T-helper 2 cell treated with Interferon-gamma antibody and Interleukin-4, amounts not matched to agents 100 ng/mL and 5 ng/mL, for 36 hours (primary cell): ENCODE measurements around the gene SPOCD1. TPM values are rescaled to one million over a fixed set of nuclear protein-coding genes. Genes with fewer than 3 reads are reported as not detected.

Experiments
- intact Hi-C: fragments of 100-400 bp; cut with micrococcal nuclease; formaldehyde crosslinking; loops from one replicate; pipeline ENCODE4 v1.15.1; 2023
- total RNA-seq: library from RNA; stranded (reverse); gene quantifications from 2 replicates; pipeline ENCODE4 v1.2.3, GENCODE V29; 2022

Gene SPOCD1
- total RNA-seq, 1 donor from 2014 or later = not detected

DNA sequence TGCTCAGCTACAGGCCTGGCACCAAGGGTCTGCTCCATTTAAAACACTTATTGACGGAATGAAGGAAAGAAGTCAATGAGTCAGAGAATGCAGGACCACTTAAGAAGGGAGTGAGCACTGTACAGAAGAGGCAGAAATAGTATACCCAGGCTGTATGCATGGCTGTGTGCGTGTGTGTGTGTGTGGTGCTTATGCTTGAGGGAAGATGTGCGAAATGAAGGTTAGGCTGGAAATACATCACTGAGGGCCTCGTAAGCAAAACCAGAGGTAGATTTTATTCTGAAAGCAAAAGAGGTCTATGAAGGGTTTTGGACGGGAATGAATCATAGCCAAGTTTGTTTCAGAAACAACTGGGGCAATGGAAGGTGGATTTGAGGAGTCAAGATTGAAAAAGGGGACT lies 42.0 kb downstream of the SPOCD1 start:
- intact Hi-C loops = no loop called here

- intact Hi-C loops = no loop called here
Measured at GRCh38 chr1:31772669-31773248, 43.1 kb downstream of the SPOCD1 start.

DNA sequence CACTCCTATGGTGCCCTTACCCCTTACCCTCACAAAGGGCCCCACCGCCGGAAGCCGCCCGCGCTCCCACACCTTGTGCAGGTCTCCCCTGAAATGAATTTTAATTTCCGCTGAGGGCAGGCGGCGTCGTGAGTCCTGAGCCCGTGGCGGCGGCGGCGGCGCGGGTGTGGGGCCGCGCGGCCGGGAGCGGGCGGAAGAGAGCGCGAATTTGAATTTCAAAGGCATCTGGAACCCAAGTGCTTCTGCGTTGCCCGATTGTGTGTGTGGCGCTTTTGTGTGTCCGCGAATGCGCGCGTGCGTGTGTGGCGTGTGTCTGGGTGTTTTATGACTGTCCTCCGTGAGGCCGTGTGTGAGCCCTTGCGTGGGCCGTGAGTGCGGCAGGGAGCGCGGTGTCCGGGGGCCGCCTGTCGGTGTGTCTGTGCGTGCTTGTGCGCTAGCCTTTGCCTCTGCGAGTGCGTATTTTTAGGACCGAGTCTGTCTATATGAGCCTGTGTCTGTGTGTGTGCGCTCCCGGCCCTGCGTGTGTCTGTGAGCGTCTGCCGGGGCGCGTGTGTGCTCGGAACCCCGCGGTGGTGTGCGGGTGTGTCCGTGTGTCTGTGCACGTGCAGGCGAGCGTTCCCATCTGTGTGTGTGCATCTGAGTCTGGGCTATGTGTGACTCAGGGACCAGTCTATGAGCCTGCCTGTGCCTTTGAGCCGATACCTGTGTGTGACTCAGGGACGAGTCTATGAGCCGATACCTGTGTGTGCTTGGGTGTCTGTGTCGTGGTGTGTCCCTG lies 43.7 kb downstream of the SPOCD1 start:
- intact Hi-C loops = no loop called here

GRCh38 chr1:31769720-31770390 lies 46.0 kb downstream of the SPOCD1 start:
- intact Hi-C loops = no loop called here

GRCh38 chr1:31768939-31769704 lies 46.7 kb downstream of the SPOCD1 start:
- intact Hi-C loops = no loop called here

DNA sequence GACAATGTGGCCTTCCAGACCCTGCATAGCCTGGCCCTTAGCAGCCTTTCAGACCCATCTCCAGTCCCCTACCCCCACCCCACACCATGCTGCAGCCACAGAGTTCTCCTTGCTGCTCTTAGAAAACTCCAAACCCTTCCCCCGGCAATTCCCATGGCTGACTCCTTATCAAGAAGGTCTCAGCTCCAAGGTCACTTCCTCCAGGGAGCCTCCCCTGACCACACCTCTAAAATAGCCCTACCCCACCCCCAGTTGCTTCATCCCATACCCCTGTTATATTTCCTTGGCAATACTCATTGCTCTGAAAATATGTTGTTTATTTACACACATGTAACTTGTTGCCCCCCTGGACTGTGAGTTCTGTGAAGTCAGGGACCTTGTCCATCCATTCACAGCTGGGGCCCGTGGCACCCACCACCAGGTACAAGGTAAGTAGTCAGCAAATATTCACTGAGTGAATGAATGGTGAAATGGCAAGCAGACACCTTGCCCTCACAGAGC lies 47.4 kb downstream of the SPOCD1 start:
- intact Hi-C loops = no loop called here

- intact Hi-C loops = no loop called here
Measured at GRCh38 chr1:31767225-31767624, 48.6 kb downstream of the SPOCD1 start.

- intact Hi-C loops = no loop called here
Measured at GRCh38 chr1:31765516-31765915, 50.3 kb downstream of the SPOCD1 start.

GRCh38 chr1:31765041-31765467 lies 50.8 kb downstream of the SPOCD1 start:
- intact Hi-C loops = no loop called here

- intact Hi-C loops = loop anchor here (5.0 kb wide), 1 partner anchor 198 kb away; no protein-coding TSS in a partner anchor
Measured at GRCh38 chr1:31764312-31765040, 51.3 kb downstream of the SPOCD1 start, which contains the start of gene ADGRB2. Gene ADGRB2, minus strand, starts transcription at chr1:31764340. Its CDS starts 7,119 bp downstream, at chr1:31757221.

GRCh38 chr1:31763671-31764311 lies 52.0 kb downstream of the SPOCD1 start:
- intact Hi-C loops = loop anchor here (1.0 to 5.0 kb wide), 2 partner anchors 25 to 199 kb away; no protein-coding TSS in a partner anchor

DNA sequence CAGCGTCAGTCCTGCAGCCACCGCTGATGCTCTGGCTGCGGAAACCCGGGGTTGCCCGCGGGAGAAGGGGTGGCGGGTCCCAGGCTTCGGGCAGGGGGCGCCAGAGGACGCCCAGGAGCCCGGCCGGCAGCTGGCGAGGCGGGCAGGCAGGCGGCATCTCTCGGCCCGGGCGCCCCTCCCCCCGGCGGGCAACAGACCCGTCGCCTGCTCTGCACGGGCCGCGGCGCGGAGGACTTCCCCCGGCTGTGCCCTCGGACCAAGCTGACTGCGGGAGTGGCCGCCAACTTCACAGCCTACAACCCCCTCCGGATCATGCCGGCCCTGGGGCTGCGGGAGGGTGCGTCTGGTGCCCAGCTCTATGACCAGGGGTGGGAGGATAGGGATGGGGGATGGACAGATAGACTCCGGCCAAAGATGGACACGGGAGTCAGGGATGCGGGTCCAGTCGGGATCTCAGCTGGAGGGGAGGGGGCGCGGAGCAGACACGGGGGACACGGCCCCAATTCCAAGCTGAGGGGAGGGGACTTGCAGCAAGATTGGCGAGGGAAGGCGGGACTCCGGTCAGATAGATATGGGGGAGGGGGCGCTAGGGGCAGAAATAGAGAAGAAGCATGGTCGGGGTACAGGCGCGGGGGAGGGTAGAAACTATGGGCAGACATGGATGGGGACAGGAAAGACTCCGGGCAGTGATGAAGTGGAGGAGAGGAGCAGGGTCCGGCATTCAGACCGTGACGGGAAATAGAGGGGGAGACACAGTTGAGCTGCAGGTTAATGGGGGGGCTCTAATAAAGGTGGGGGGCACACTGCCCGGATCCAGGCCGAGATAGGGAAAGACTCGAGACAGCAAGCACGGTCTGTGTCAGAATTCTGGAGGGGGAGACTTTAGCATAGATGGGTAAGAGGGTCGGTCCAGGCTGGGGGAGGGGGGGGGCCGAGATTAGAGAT lies 52.8 kb downstream of the SPOCD1 start:
- intact Hi-C loops = loop anchor here (1.0 to 5.0 kb wide), 2 partner anchors 25 to 199 kb away; no protein-coding TSS in a partner anchor

DNA sequence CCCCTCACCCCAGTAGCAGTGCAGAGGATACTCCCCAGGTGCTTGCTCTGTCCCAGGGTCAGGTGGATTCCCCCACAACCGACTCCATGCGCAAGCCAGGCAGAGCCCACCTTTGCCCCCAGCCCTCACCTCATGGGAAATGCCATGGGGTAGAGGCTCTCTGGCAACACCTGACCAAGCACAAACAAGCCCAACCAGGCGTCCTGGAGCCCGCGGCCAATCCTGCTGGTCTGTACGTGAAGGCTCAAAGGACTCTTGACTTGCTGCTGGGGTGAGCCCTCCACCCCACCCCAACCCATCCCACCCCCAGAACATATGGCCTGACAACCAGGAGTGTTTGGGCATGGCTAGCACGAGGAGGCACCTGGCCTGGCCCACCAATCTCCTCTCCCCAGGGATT lies 53.5 kb downstream of the SPOCD1 start:
- intact Hi-C loops = loop anchor here (5.0 kb wide), 1 partner anchor 200 kb away; no protein-coding TSS in a partner anchor

- intact Hi-C loops = loop anchor here (5.0 kb wide), 1 partner anchor 200 kb away; no protein-coding TSS in a partner anchor
Measured at GRCh38 chr1:31761883-31762282, 53.9 kb downstream of the SPOCD1 start.

DNA sequence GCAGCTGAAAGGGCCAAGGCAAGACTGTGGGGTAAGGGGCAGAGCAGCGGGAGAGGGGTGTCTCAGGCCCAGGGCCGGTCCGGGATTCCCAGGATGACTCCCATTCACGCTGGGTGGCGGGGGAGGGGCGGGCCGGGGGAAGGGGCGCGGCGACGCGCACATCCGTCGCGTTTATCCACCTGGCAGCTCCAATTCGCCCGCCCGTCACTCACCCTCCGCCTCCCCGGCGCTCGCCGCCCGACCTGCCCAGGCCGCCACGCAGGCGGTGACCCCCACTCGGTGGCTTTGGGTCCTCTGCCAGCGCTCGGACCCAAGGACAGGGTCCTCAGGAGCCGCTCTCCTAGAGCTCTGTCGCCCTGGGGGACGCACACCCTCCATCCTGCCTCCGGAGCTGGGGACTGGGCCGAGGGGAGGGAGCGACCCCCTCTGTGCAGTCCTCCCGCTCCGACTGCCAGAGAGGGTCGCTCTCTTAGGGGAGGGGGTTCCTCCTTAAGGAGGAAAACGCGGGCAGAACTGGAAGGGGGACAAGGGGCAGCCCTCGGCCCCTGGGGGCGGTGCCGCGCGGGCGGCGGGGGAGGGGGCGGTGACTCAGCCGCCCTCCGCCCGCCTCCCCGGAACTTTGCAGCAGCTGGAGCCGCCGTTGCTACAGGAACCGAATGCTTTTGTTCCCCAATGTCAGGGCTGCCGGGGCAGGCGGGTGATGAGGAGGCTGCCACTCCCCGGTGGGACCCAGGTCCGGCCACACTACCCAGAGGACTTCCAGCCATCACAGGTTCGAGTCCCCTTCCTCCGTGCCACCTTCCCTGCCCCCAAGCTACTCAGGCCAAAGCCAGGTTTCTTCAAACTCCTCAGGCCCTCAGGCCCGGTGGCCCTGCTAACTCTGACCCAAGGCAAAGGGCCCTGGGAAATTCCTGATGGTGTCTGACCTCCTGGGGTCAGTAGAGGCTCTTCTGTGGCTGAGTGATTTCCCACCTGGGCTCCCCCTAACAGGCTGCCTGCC lies 55.1 kb downstream of the SPOCD1 start:
- intact Hi-C loops = loop anchor here (5.0 kb wide), 1 partner anchor 202 kb away; no protein-coding TSS in a partner anchor

DNA sequence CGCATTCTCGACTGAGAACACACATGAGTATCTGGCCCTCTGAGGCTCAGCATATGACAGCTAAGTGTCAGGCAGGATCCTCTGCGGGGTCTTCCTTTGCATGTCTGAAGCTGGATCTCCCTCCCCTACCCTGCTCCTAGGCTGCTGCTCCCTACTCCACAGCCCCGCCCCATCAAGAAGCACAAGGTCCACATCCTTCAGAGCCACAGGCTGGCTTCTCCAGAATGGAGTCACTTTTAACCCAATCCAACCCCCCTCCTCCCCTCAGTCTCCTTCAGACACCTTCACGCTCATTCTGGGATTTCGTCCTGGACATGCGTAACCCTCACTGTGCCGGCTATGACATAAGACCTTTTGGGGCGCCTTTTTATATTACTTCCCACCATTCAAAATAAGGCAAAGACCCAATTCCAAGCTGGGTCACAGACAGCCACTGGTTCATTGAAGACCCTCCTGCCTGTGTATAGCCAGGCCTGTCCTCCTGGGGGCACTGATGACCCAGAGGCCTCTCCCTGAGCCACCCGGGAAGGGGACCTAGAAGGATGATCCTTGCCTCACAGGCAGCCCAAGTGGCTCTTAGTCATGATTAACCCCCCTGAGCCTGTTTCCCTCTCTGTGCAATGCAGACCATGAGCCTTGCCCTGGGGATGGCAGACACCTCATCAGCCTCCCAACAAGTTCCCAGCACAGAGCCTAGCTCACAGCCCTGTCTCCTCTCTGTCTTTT lies 56.4 kb downstream of the SPOCD1 start:
- intact Hi-C loops = loop anchor here (5.0 kb wide), 1 partner anchor 203 kb away; no protein-coding TSS in a partner anchor

DNA sequence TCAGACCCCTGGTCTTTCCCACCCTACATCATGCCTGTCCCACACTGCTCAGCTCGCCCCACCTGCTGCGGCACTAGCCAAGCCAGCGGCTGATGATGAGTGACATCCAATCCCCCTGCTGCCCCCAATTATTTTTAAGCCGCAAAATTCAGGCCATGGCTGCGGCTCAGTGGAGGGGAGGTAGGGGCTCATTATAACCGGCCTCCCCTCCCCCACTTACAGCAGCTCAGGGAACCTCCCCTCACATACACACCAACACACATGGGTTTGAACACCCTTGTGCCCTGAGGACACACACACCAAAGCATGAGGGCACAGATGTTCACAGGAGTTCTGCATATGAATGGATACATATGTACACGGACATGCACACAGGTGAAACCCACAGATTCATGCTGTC lies 57.0 kb downstream of the SPOCD1 start:
- intact Hi-C loops = no loop called here
